NB4 (cell line): Measurements from ENCODE around the gene IFI6.
"Not testable (repeated sequence)": the region's sequence is repeated elsewhere in the genome, so short reads cannot be mapped to it uniquely, and the experiment has no call there.

Experiments used
- DNase-seq: peaks from one replicate; pipeline ENCODE4 v3.0.0; 2010; ENCODE audit warnings: low read depth
- H3K4me3 ChIP-seq: one replicate; pipeline ENCODE4 v1.5.1; 2011; ENCODE audit warnings: mild to moderate bottlenecking, low read depth, low read length, moderate library complexity
- MYC ChIP-seq: IDR thresholded peaks from 2 replicates; pipeline ENCODE4 v1.6.1; 2011; ENCODE audit warnings: low read depth, low read length
- POLR2A ChIP-seq: IDR thresholded peaks from 2 replicates; pipeline ENCODE4 v1.6.1; 2011; ENCODE audit warnings: mild to moderate bottlenecking; ENCODE audit not compliant: insufficient read length; ENCODE audit errors: extremely low read depth
- TF ChIP-seq, protein P1 (sequence below): IDR thresholded peaks from 2 replicates; pipeline ENCODE4 v1.6.1; 2011; ENCODE audit warnings: low read depth, low read length
- TF ChIP-seq, protein P2 (sequence below): IDR thresholded peaks from one replicate; pipeline ENCODE4 v1.5.1; 2012; ENCODE audit warnings: low read depth, low read length

The IFI6 gene

DNA sequence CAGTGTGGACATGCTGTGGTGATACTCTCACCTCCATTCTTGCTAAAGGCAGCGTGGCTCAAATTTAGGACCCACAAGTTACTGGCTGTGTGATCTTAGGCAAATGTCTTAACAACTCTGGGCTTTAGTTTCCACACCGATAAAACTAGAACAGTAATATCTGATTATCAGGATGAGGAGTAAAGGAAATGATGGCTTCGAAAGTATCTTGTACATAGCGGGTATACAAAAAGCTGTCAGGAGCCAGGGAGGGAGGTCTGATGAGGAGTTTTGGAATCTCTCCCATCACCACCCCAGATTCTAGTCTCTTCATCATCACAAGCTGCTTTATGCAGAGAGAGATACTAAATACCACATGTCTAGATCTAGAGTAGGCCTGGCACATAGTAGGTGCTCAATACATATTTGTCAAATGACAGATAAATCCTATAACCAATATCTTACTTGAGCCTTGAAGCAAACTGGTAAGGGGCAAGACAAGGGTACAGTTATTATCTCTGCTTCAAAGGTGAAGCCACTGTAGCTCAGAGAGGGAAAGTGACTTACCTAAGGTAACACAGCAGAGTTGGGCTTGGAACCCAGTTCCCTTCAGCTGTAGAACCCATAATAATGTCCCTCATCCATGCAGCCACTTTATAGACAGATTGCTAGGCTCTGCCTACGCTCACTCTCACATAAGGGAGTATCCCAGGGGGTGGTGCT lies 27.5 kb downstream of the IFI6 start:
- TF ChIP-seq MYC (no peak), POLR2A (no peak)
- TF ChIP-seq, protein P1, sequence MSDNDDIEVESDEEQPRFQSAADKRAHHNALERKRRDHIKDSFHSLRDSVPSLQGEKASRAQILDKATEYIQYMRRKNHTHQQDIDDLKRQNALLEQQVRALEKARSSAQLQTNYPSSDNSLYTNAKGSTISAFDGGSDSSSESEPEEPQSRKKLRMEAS: no peak
- TF ChIP-seq, protein P2, sequence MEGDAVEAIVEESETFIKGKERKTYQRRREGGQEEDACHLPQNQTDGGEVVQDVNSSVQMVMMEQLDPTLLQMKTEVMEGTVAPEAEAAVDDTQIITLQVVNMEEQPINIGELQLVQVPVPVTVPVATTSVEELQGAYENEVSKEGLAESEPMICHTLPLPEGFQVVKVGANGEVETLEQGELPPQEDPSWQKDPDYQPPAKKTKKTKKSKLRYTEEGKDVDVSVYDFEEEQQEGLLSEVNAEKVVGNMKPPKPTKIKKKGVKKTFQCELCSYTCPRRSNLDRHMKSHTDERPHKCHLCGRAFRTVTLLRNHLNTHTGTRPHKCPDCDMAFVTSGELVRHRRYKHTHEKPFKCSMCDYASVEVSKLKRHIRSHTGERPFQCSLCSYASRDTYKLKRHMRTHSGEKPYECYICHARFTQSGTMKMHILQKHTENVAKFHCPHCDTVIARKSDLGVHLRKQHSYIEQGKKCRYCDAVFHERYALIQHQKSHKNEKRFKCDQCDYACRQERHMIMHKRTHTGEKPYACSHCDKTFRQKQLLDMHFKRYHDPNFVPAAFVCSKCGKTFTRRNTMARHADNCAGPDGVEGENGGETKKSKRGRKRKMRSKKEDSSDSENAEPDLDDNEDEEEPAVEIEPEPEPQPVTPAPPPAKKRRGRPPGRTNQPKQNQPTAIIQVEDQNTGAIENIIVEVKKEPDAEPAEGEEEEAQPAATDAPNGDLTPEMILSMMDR: no peak
- no peak for DNase-seq
- no peak overlapping the region for H3K4me3 ChIP-seq

DNA sequence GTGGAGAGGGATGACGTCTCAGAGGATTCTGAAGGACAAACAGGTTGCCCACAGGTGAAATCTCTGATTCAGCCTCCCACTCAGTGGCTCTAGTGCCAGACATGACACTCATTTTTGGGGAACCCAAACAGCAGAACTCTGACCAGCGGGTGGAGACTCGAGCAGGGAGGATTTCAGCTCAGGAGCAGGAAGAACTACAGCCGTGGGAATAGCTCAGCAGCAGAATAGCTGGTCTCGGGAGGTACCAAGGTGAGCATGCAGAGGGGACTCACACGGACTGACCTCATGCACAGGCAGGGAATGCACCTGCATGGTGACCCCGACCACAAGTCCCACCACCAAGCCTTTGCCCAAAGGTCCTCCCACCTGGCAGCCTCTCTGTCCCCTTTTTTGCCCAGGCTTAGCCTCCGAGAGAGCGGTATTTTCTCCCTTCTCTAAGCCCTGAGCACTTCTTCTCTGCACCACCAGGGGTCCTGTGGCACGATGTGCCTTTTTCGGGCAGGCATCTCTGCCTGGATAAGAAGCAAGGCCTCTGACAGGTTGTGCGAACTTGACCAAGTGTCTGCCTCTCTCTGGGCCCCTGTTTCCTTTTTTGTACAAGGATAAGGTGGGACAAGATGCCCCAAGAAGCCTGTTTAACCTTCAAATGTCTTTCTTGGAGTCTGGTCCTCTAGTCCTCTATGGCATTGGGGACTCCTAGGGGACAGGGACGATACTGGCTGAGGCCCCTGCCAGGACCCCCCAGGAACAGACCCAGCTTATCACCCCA lies 28.2 kb downstream of the IFI6 start:
- H3K4me3 ChIP-seq: no peak overlapping the region
- TF ChIP-seq, protein P2: peak; percentile 90
- TF ChIP-seq, protein P1: peak; percentile 46; the same call in 1 of the 2 replicates
- TF ChIP-seq MYC (no peak; the same call in 1 of the 2 replicates), POLR2A (no peak)
- peak; percentile 73 for DNase-seq

DNA sequence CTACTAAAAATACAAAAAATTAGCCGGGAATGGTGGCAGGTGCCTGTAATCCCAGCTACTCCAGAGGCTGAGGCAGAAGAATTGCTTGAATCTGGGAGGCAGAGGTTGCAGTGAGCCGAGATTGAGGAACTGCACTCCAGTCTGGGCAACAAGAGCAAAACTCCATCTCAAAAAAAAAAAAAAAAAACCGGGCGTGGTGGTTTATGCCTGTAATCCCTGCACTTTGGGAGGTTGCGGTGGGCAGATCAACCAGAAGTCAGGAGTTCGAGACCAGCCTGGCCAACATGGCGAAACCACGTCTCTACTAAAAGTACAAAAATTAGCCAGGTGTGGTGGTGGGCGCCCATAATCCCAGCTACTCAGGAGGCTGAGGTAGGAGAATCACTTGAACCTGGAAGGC lies 31.5 kb downstream of the IFI6 start:
- not testable (repeated sequence) for H3K4me3 ChIP-seq, DNase-seq

DNA sequence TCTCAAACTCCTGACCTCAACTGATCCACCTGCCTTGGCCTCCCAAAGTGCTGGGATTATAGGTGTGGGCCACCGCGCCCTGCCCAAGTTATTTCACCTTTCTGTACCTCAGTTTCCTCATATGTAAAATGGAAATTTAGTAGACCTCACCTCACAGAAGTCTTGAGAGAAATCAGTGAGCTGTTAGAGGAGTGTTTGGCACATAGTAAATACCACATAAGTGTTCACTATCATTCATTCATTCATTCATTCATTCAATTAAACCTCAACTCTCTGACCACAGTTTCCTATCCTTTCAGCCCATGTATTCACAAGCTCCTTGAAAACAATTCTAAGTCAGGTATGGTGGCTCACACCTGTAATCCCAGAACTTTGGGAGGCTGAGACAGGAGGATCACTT lies 33.2 kb downstream of the IFI6 start:
- no peak overlapping the region for H3K4me3 ChIP-seq
- DNase-seq: no peak
- TF ChIP-seq POLR2A (no peak), MYC (no peak)
- TF ChIP-seq, protein P1: no peak
- TF ChIP-seq, protein P2: no peak

DNA sequence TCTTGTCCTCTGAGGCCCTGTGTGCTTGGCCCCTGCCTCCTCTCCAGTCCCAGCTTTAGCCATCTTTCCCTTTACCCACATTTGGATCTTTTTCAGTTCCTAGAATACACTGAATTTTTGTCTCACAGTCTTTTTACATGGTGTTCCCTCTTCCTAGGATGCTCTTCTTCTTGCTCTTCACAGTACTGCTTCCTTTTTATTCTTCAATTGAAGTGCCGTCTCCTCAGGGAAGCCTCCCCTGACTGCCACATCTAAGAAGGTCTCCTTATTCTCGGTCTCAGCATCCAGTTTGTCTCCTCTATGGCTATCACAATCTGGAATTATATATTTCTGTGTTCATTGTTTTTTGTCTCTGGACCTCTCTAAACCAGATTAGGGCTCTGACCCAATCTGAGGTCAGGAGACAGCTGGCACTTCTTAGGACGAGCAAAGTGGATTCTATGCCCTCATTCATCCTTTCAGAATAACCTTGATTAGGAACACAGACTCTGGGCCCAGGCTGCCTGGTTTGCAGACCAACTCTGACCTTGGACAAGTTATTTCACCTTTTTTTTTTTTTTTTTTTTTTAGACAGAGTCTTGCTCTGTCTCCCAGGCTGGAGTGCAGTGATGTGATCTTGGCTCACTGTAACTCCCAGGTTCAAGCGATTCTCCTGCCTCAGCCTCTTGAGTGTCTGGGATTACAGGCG lies 33.8 kb downstream of the IFI6 start:
- TF ChIP-seq MYC (no peak), POLR2A (no peak)
- TF ChIP-seq, protein P1: no peak
- TF ChIP-seq, protein P2: no peak
- no peak overlapping the region for H3K4me3 ChIP-seq
- DNase-seq: no peak
